SK-N-SH treated with all-trans-retinoic acid at 6 μM for 48 hours (cell line): ENCODE data around the gene KREMEN1.

Experiments
- ARNTL ChIP-seq: fragments of 450-650 bp; formaldehyde crosslinking; IDR thresholded peaks from 2 replicates; pipeline ENCODE4 v1.5.0; 2020; ENCODE audit warnings: low read depth, mild to moderate bottlenecking, moderate library complexity, borderline replicate concordance
- BACH2 ChIP-seq: fragments of 250-450 bp; sonication (Bioruptor Pico); IDR thresholded peaks from 2 replicates; pipeline ENCODE4 v1.9.0; 2021; ENCODE audit warnings: mild to moderate bottlenecking, borderline replicate concordance
- CREB5 ChIP-seq: fragments of 250-450 bp; sonication (Bioruptor Pico); IDR thresholded peaks from 2 replicates; pipeline ENCODE4 v1.5.1; 2020; ENCODE audit warnings: low read depth, mild to moderate bottlenecking, moderate library complexity
- ESRRG ChIP-seq: fragments of 250-450 bp; sonication (Bioruptor Pico); IDR thresholded peaks from 2 replicates; pipeline ENCODE4 v1.6.1; 2021; ENCODE audit warnings: mild to moderate bottlenecking
- GLIS3 ChIP-seq: fragments of 250-450 bp; sonication (Bioruptor Pico); IDR thresholded peaks from 2 replicates; pipeline ENCODE4 v1.5.0; 2020; ENCODE audit warnings: mild to moderate bottlenecking, moderate library complexity
- OSR1 ChIP-seq: fragments of 250-450 bp; sonication (Bioruptor Pico); IDR thresholded peaks from 2 replicates; pipeline ENCODE4 v1.8.0; 2022; ENCODE audit warnings: moderate library complexity, mild to moderate bottlenecking, inconsistent platforms
- PATZ1 ChIP-seq: fragments of 250-450 bp; sonication (Bioruptor Pico); IDR thresholded peaks from 2 replicates; pipeline ENCODE4 v1.8.0; 2020; ENCODE audit warnings: mild to moderate bottlenecking, moderate library complexity, borderline replicate concordance
- POU6F1 ChIP-seq: fragments of 250-450 bp; sonication (Bioruptor Pico); IDR thresholded peaks from 2 replicates; pipeline ENCODE4 v1.8.0; 2021; ENCODE audit warnings: low read depth, mild to moderate bottlenecking, moderate library complexity, borderline replicate concordance
- TOX ChIP-seq: fragments of 250-450 bp; sonication (Bioruptor Pico); IDR thresholded peaks from 2 replicates; pipeline ENCODE4 v1.8.0; 2021; ENCODE audit warnings: mild to moderate bottlenecking, moderate library complexity, borderline replicate concordance
- ZFP3 ChIP-seq: fragments of 250-450 bp; sonication (Bioruptor Pico); IDR thresholded peaks from 2 replicates; pipeline ENCODE4 v1.5.0; 2020; ENCODE audit warnings: mild to moderate bottlenecking, moderate library complexity
- ZNF565 ChIP-seq: fragments of 450-650 bp; formaldehyde crosslinking; conservative IDR thresholded peaks from 2 replicates; pipeline ENCODE4 v1.5.0; 2020; ENCODE audit warnings: low read depth, mild to moderate bottlenecking, moderate library complexity
- ZNF8 ChIP-seq: fragments of 450-650 bp; formaldehyde crosslinking; IDR thresholded peaks from 2 replicates; pipeline ENCODE4 v1.5.0; 2020; ENCODE audit warnings: mild to moderate bottlenecking, moderate library complexity

GRCh38 chr22:29165321-29166060 is 92.7 kb downstream of the KREMEN1 start:
- TF ChIP-seq ARNTL (CRISPR knock-in tag) (no peak), CREB5 (CRISPR knock-in tag) (no peak), TOX (CRISPR knock-in tag) (no peak), ZFP3 (CRISPR knock-in tag) (no peak), PATZ1 (no peak), ESRRG (CRISPR knock-in tag) (no peak), ZNF565 (CRISPR knock-in tag) (no peak), POU6F1 (CRISPR knock-in tag) (no peak), OSR1 (CRISPR knock-in tag) (no peak), ZNF8 (no peak), BACH2 (CRISPR knock-in tag) (no peak), GLIS3 (CRISPR knock-in tag) (no peak)
